ENCODE data around the gene YEATS4.

- no peak for TF ChIP-seq CTCF (IDR thresholded peaks at IDR 0.05)
- TF ChIP-seq SIN3A (IDR thresholded peaks at IDR 0.05; ENCODE audit: borderline replicate concordance, insufficient read depth, low read depth, low read length) = no peak
- no peak for TF ChIP-seq REST (IDR thresholded peaks at IDR 0.05; ENCODE audit: insufficient read depth in 1 of 2, low read depth in 2 of 2, low read length in 1 of 2)
These were observed 58.2 kb downstream of the YEATS4 start for GRCh38 chr12:69417741-69418167.

Data from Panc1 (cell line).